Peyer's patch (tissue), 4 donors: ENCODE data around the gene LMAN2L.

ENCODE experiments used
- POLR2A ChIP-seq, 2 donors: fragments of 450-650 bp; IDR thresholded peaks; one replicate each; pipeline ENCODE4 v1.5.1; 2017; ENCODE audit warnings: antibody characterized with exemption in 2 of 2, mild to moderate bottlenecking in 2 of 2, moderate library complexity in 2 of 2
- TF ChIP-seq, protein P1 (sequence below), 6 experiments: fragments of 450-650 bp in 4 of 6; fragments of 200-600 bp in 2 of 6; sonication (generic) in 1 of 6; IDR thresholded peaks; one replicate each; pipeline ENCODE4 v1.5.1; 2017 to 2019; ENCODE audit warnings: antibody characterized with exemption in 6 of 6, mild to moderate bottlenecking in 3 of 6, moderate library complexity in 1 of 6

DNA sequence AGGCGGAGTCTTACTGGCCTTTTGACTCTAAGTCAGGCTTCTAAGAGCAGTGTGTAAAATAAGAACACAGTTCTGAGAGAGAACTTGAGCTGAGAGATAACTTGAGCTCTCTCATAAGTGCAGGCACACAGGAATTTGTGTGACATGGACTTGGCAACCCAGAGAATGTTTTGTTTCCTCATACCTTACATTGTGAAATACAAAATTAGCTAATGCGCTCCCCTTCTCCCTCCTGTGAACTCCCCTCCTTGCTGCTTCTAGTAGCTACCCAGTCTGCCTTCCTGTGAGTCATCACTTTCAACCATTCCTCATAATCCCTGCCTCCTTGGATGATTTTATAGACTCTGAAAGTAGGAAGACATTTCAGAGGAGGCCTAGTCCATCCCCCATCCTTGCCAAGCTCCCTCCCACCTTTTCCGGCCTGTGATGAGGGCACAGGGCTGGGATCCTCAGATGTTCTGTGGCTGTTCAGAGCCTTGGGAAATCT, 74.7 kb downstream of the LMAN2L start:
- TF ChIP-seq, protein P1, sequence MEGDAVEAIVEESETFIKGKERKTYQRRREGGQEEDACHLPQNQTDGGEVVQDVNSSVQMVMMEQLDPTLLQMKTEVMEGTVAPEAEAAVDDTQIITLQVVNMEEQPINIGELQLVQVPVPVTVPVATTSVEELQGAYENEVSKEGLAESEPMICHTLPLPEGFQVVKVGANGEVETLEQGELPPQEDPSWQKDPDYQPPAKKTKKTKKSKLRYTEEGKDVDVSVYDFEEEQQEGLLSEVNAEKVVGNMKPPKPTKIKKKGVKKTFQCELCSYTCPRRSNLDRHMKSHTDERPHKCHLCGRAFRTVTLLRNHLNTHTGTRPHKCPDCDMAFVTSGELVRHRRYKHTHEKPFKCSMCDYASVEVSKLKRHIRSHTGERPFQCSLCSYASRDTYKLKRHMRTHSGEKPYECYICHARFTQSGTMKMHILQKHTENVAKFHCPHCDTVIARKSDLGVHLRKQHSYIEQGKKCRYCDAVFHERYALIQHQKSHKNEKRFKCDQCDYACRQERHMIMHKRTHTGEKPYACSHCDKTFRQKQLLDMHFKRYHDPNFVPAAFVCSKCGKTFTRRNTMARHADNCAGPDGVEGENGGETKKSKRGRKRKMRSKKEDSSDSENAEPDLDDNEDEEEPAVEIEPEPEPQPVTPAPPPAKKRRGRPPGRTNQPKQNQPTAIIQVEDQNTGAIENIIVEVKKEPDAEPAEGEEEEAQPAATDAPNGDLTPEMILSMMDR (IDR thresholded peaks at IDR 0.05), result no peak
- no peak for TF ChIP-seq POLR2A (IDR thresholded peaks at IDR 0.05)
